ENCODE measurements around the gene APH1B.

DNA sequence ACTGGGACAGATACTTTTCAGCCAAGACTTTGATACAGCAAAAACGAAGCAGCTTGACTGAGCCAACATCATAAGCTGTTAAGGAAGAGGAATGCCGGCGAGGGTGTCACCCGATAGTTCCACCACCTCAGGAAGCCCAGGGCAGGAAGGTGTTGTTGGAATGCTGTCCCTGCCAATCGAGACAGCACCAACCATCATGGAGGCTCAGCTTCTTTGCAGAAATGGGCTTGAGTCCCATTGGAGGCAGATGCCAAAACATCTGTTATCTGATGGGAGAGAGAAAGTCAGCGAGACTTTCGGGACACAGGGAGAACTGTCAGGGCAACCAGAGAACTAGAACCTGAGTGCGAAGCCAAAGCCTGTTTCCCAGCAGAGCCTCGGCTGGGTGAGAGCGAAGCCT lies 53.5 kb downstream of the APH1B start:
- TF ChIP-seq NFYB (IDR thresholded peaks at IDR 0.05; ENCODE audit: extremely low read depth, insufficient read length) (no peak), BRCA1 (IDR thresholded peaks at IDR 0.05) (no peak), BRCA1 (CRISPR knock-in tag; IDR thresholded peaks at IDR 0.05) (no peak), KLF6 (CRISPR knock-in tag; IDR thresholded peaks at IDR 0.05; ENCODE audit: borderline replicate concordance) (no peak), TAF1 (IDR thresholded peaks at IDR 0.05; ENCODE audit: control insufficient read depth, extremely low read depth, insufficient read depth, low read length, severe bottlenecking) (no peak), ELF1 (tag; IDR thresholded peaks at IDR 0.05) (no peak), CHD4 (IDR thresholded peaks at IDR 0.05; ENCODE audit: insufficient read depth, insufficient replicate concordance, low read depth, low read length, poor library complexity, severe bottlenecking) (no peak), ATF3 (IDR thresholded peaks at IDR 0.05) (no peak), ATF3 (CRISPR knock-in tag; conservative IDR thresholded peaks at IDR 0.05) (no peak), POLR2A (conservative IDR thresholded peaks at IDR 0.05) (no peak), NCOA4 (IDR thresholded peaks at IDR 0.05; ENCODE audit: partially characterized antibody) (no peak), RAD21 (CRISPR knock-in tag; conservative IDR thresholded peaks at IDR 0.05 in 1 of 2, IDR thresholded peaks at IDR 0.05 in 1 of 2) (no peak), FOSL1 (tag; conservative IDR thresholded peaks at IDR 0.05) (no peak), GATAD2B (IDR thresholded peaks at IDR 0.05; ENCODE audit: borderline replicate concordance) (no peak), TCF7 (IDR thresholded peaks at IDR 0.05; ENCODE audit: borderline replicate concordance) (no peak)
- TF ChIP-seq, protein P1, sequence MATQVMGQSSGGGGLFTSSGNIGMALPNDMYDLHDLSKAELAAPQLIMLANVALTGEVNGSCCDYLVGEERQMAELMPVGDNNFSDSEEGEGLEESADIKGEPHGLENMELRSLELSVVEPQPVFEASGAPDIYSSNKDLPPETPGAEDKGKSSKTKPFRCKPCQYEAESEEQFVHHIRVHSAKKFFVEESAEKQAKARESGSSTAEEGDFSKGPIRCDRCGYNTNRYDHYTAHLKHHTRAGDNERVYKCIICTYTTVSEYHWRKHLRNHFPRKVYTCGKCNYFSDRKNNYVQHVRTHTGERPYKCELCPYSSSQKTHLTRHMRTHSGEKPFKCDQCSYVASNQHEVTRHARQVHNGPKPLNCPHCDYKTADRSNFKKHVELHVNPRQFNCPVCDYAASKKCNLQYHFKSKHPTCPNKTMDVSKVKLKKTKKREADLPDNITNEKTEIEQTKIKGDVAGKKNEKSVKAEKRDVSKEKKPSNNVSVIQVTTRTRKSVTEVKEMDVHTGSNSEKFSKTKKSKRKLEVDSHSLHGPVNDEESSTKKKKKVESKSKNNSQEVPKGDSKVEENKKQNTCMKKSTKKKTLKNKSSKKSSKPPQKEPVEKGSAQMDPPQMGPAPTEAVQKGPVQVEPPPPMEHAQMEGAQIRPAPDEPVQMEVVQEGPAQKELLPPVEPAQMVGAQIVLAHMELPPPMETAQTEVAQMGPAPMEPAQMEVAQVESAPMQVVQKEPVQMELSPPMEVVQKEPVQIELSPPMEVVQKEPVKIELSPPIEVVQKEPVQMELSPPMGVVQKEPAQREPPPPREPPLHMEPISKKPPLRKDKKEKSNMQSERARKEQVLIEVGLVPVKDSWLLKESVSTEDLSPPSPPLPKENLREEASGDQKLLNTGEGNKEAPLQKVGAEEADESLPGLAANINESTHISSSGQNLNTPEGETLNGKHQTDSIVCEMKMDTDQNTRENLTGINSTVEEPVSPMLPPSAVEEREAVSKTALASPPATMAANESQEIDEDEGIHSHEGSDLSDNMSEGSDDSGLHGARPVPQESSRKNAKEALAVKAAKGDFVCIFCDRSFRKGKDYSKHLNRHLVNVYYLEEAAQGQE (IDR thresholded peaks at IDR 0.05; ENCODE audit: borderline replicate concordance), result no peak
- TF ChIP-seq, protein P1 (CRISPR knock-in tag; IDR thresholded peaks at IDR 0.05; ENCODE audit: low read depth), result no peak
